ENCODE measurements around the gene PLAAT3.

DNA sequence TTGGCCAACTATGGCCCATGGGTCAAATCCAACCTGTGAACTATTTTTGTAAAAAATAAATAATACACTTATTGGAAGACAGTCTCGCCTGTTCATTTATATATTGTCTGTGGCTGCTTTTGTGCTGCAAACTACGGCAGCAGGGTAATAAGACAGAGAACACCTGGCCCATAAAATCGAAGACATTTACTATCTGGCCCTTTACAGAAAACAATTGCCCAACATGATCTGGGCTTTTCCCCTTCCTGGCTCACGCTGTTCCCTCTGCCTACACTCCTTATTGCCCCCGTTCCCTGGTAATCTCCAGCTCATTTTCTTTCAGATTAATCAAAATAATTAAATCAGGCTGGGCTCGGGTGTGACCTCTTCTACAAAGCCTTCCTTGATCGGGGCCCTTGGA, 56.7 kb downstream of the PLAAT3 start:
- TF ChIP-seq, protein P1, sequence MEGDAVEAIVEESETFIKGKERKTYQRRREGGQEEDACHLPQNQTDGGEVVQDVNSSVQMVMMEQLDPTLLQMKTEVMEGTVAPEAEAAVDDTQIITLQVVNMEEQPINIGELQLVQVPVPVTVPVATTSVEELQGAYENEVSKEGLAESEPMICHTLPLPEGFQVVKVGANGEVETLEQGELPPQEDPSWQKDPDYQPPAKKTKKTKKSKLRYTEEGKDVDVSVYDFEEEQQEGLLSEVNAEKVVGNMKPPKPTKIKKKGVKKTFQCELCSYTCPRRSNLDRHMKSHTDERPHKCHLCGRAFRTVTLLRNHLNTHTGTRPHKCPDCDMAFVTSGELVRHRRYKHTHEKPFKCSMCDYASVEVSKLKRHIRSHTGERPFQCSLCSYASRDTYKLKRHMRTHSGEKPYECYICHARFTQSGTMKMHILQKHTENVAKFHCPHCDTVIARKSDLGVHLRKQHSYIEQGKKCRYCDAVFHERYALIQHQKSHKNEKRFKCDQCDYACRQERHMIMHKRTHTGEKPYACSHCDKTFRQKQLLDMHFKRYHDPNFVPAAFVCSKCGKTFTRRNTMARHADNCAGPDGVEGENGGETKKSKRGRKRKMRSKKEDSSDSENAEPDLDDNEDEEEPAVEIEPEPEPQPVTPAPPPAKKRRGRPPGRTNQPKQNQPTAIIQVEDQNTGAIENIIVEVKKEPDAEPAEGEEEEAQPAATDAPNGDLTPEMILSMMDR (IDR thresholded peaks at IDR 0.05; ENCODE audit: borderline replicate concordance, extremely low read depth, low read length, poor library complexity, severe bottlenecking): no peak
- TF ChIP-seq EZH2 (IDR thresholded peaks at IDR 0.05; ENCODE audit: borderline replicate concordance, low read depth, low read length, severe bottlenecking): no peak
